Osteoblast (primary cell): Measurements from ENCODE around the gene ENDOU. TPM values are rescaled to one million over a fixed set of nuclear protein-coding genes. Genes with fewer than 3 reads are reported as not detected.

ENCODE experiments used
- DNase-seq: peaks from one replicate; pipeline ENCODE4 v3.0.0; 2011; ENCODE audit warnings: low spot score, mixed read lengths; ENCODE audit not compliant: insufficient read length; ENCODE audit errors: missing footprints
- H2AFZ ChIP-seq: 2 replicates; pipeline ENCODE4 v1.6.0; 2011; ENCODE audit warnings: mild to moderate bottlenecking, low read length
- H3K27ac ChIP-seq: 2 replicates; pipeline ENCODE4 v1.5.1; 2011; ENCODE audit warnings: mild to moderate bottlenecking, low read depth, low read length, moderate library complexity
- H3K27me3 ChIP-seq: 2 replicates; pipeline ENCODE4 v1.6.0; 2012; ENCODE audit warnings: mild to moderate bottlenecking, control low read depth, inconsistent platforms, low read length, moderate library complexity; ENCODE audit not compliant: insufficient read depth
- H3K36me3 ChIP-seq: 2 replicates; pipeline ENCODE4 v1.5.1; 2011; ENCODE audit warnings: mild to moderate bottlenecking, low read length, control low read depth, moderate library complexity; ENCODE audit not compliant: insufficient read depth
- H3K4me1 ChIP-seq: 2 replicates; pipeline ENCODE4 v1.5.1; 2011; ENCODE audit warnings: mild to moderate bottlenecking, low read length, control low read depth, moderate library complexity; ENCODE audit not compliant: insufficient read depth
- H3K4me2 ChIP-seq: 2 replicates; pipeline ENCODE4 v1.6.0; 2011; ENCODE audit warnings: mild to moderate bottlenecking, low read length; ENCODE audit not compliant: insufficient read depth
- H3K4me3 ChIP-seq: fragments of 200-600 bp; sonication (generic); 3 replicates; pipeline ENCODE4 v1.5.1; 2012; ENCODE audit warnings: mild to moderate bottlenecking, low read length, inconsistent platforms; ENCODE audit not compliant: insufficient read depth
- H3K79me2 ChIP-seq: 2 replicates; pipeline ENCODE4 v1.6.0; 2012; ENCODE audit warnings: mild to moderate bottlenecking, low read length, control low read depth, inconsistent platforms; ENCODE audit not compliant: insufficient read depth
- H3K9me3 ChIP-seq: 2 replicates; pipeline ENCODE4 v1.5.1; 2011; ENCODE audit warnings: low read depth, low read length, control low read depth
- H4K20me1 ChIP-seq: 2 replicates; pipeline ENCODE4 v1.6.0; 2012; ENCODE audit warnings: mild to moderate bottlenecking, low read length, control low read depth; ENCODE audit not compliant: insufficient read depth
- CTCF ChIP-seq: IDR thresholded peaks from 2 replicates; pipeline ENCODE4 v1.5.1; 2011; ENCODE audit warnings: mild to moderate bottlenecking, low read depth, low read length, moderate library complexity; ENCODE audit errors: extremely low read depth
- total RNA-seq: library from RNA; depleted of rRNA; stranded (reverse); fragments of >200 nt; gene quantifications from 2 replicates; pipeline ENCODE4 v1.2.3, GENCODE V29; 2012

The ENDOU gene
- not detected in 2 replicates for total RNA-seq

GRCh38 chr12:47725091-47725772 is at the start of gene ENDOU:
TSS of gene ENDOU (minus strand) at chr12:47725490. CDS start at chr12:47725413, 77 bp downstream.
- H3K9me3 ChIP-seq, result no peaks in the 10 kb centered on the region
- H3K79me2 ChIP-seq, result no peaks in the 10 kb centered on the region
- H4K20me1 ChIP-seq, result no peaks in the 10 kb centered on the region
- H3K4me2 ChIP-seq, result peak within 1 kb of the TSS; percentile 63
- DNase-seq, result peak; percentile 34
- H3K27me3 ChIP-seq, result no peaks in the 10 kb centered on the region
- peak within 1 kb of the TSS; percentile 58 for H2AFZ ChIP-seq
- no peak for TF ChIP-seq CTCF
- peak within 1 kb of the TSS; percentile 33 for H3K4me3 ChIP-seq
- peak within 1 kb of the TSS; percentile 56 for H3K27ac ChIP-seq
- no peaks in the 10 kb centered on the region for H3K36me3 ChIP-seq
- peaks cover 43% of the 10 kb centered on the region for H3K4me1 ChIP-seq

GRCh38 chr12:47774663-47775062 is 49.4 kb upstream of the ENDOU start:
- no peaks in the 10 kb centered on the region for H3K9me3 ChIP-seq
- DNase-seq, result peak; percentile 83
- peaks cover 48% of the 10 kb centered on the region for H3K4me1 ChIP-seq
- H4K20me1 ChIP-seq, result no peaks in the 10 kb centered on the region
- peak overlapping the region; percentile 62 for H3K27ac ChIP-seq
- TF ChIP-seq CTCF, result no peak
- no peak overlapping the region for H2AFZ ChIP-seq
- peaks cover 14% of the 10 kb centered on the region for H3K79me2 ChIP-seq
- H3K4me2 ChIP-seq, result no peak overlapping the region
- H3K4me3 ChIP-seq, result no peak overlapping the region
- H3K27me3 ChIP-seq, result no peaks in the 10 kb centered on the region
- no peaks in the 10 kb centered on the region for H3K36me3 ChIP-seq

DNA sequence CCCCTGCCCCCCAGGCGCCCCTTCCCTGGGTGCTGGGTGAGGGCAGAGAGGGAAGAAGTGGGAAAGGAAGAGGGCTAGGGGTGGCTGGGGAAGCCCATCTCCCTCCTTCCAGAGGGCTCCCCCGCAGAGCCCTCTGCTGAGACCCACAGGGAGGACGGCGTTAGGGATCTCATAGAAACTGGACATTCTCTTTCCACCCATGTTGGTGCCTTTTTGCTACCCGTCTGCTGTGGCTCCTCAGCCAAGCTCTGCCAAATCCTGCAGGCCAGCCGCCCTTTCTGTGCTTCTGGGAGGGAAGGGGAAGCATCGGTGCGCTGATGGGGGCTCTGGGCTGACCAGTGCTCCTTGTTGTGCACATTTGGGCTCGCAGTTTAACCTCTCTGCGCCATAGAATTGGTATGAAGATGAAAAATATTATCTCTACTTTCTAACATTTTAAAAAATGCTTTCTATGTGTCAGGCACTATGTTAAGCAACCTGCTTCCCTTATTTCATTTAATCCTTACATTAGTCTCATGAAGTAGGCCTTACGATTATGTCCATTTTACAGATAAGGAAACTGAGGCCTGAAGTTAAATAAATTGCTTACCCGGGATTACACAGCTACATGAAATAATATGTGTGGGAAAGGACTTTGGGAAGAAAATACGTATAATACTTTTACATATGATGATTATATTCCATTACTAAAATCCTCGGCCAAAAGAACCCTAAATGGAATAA is 48.7 kb upstream of the ENDOU start:
- no peak overlapping the region for H2AFZ ChIP-seq
- H3K4me3 ChIP-seq, result peak overlapping the region; percentile 80
- H3K9me3 ChIP-seq, result no peaks in the 10 kb centered on the region
- no peaks in the 10 kb centered on the region for H3K27me3 ChIP-seq
- TF ChIP-seq CTCF, result no peak
- H3K4me1 ChIP-seq, result peaks cover 48% of the 10 kb centered on the region
- peak overlapping the region; percentile 87 for H3K4me2 ChIP-seq
- peak; percentile 91 for DNase-seq
- H3K36me3 ChIP-seq, result no peaks in the 10 kb centered on the region
- H3K79me2 ChIP-seq, result peaks cover 14% of the 10 kb centered on the region
- H4K20me1 ChIP-seq, result no peaks in the 10 kb centered on the region
- no peak overlapping the region for H3K27ac ChIP-seq

GRCh38 chr12:47773062-47773857 is 48.0 kb upstream of the ENDOU start, which contains the start of gene SLC48A1:
TSS of gene SLC48A1 (plus strand) at chr12:47773238. CDS start at chr12:47773305, 67 bp downstream.
- peak; percentile 99 for DNase-seq

More at GRCh38 chr12:47773062-47773857, 48.0 kb upstream of the ENDOU start, which contains the start of gene SLC48A1:
- Histone ChIP-seq H3K27ac (no peak within 1 kb of the TSS), H2AFZ (peak within 1 kb of the TSS; percentile 47), H3K36me3 (no peaks in the 10 kb centered on the region), H3K4me2 (peak within 1 kb of the TSS; percentile 87), H3K4me3 (peak within 1 kb of the TSS; percentile 80), H3K4me1 (peaks cover 51% of the 10 kb centered on the region), H3K79me2 (peaks cover 14% of the 10 kb centered on the region), H3K27me3 (no peaks in the 10 kb centered on the region), H4K20me1 (no peaks in the 10 kb centered on the region), H3K9me3 (no peaks in the 10 kb centered on the region)
- peak; percentile 23 for TF ChIP-seq CTCF
